Measurements from ENCODE around the gene OR51A4. TPM values are rescaled to one million over a fixed set of nuclear protein-coding genes. Genes with fewer than 3 reads are reported as not detected.
"Not testable (repeated sequence)": the region's sequence is repeated elsewhere in the genome, so short reads cannot be mapped to it uniquely, and the experiment has no call there.

OR51A4 gene
- total RNA-seq, 1 donor from 2014 or later: not detected

DNA sequence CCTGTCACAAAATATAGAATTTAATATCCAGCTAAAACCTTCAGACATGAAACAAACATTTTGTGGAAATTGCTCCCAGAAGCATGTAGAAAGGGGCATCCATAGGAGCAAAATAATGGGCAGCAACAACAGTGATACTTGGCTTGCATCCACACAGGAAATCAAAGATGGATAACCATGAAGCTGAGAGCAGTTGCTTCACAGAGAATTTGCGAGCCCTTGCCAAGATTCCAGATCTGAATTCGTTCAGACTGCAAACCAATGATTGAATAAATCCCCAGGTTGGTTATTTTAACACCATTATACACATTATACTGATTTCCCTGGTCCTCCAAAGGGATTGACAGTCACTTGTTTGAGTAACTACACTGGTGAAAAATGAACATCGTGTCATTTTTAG lies 31.6 kb upstream of the OR51A4 start:
- H3K36me3 ChIP-seq: no peaks in the 10 kb centered on the region
- H3K27me3 ChIP-seq: no peaks in the 10 kb centered on the region
- intact Hi-C loops (cut with DNase I): no loop called here
- H3K9me3 ChIP-seq: no peaks in the 10 kb centered on the region
- no peak overlapping the region for H3K27ac ChIP-seq
- no peaks in the 10 kb centered on the region for H3K4me1 ChIP-seq
- TF ChIP-seq POLR2AphosphoS5 (IDR thresholded peaks at IDR 0.05; ENCODE audit: insufficient read depth in 1 of 2, low read depth in 1 of 2) (no peak), POLR2A (IDR thresholded peaks at IDR 0.05) (no peak)
- TF ChIP-seq, protein P1, sequence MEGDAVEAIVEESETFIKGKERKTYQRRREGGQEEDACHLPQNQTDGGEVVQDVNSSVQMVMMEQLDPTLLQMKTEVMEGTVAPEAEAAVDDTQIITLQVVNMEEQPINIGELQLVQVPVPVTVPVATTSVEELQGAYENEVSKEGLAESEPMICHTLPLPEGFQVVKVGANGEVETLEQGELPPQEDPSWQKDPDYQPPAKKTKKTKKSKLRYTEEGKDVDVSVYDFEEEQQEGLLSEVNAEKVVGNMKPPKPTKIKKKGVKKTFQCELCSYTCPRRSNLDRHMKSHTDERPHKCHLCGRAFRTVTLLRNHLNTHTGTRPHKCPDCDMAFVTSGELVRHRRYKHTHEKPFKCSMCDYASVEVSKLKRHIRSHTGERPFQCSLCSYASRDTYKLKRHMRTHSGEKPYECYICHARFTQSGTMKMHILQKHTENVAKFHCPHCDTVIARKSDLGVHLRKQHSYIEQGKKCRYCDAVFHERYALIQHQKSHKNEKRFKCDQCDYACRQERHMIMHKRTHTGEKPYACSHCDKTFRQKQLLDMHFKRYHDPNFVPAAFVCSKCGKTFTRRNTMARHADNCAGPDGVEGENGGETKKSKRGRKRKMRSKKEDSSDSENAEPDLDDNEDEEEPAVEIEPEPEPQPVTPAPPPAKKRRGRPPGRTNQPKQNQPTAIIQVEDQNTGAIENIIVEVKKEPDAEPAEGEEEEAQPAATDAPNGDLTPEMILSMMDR (IDR thresholded peaks at IDR 0.05): no peak
- H3K4me3 ChIP-seq: no peak overlapping the region
- DNase-seq (ENCODE audit: extremely low spot score in 2 of 2): no peak

DNA sequence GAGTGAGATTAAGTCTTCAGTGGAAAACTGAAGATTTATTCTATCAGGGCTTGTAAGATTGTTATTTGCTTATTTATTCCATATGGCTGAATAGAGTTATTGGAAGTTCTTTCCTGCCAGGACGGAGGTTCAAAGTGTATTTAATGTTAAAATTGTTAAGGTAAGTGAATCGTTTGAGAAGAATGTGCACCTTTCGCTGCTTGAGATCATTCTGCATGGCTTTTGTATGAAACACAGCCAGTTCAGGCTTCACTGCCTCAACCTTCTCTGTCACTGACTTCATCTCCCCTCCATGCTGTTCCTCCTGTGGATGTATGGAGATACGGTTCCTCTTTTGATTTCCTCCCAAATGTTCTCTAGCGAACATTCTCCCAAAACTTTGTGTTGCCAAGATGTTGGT lies 28.0 kb upstream of the OR51A4 start:
- no peaks in the 10 kb centered on the region for H3K36me3 ChIP-seq
- no peaks in the 10 kb centered on the region for H3K27me3 ChIP-seq
- no peak overlapping the region for H3K27ac ChIP-seq
- TF ChIP-seq POLR2AphosphoS5 (IDR thresholded peaks at IDR 0.05; ENCODE audit: insufficient read depth in 1 of 2, low read depth in 1 of 2) (no peak), POLR2A (IDR thresholded peaks at IDR 0.05) (no peak)
- TF ChIP-seq, protein P1 (IDR thresholded peaks at IDR 0.05): no peak
- no peaks in the 10 kb centered on the region for H3K4me1 ChIP-seq
- no peaks in the 10 kb centered on the region for H3K9me3 ChIP-seq
- intact Hi-C loops (cut with DNase I): no loop called here
- H3K4me3 ChIP-seq: no peak overlapping the region
- DNase-seq (ENCODE audit: extremely low spot score in 2 of 2): no peak

DNA sequence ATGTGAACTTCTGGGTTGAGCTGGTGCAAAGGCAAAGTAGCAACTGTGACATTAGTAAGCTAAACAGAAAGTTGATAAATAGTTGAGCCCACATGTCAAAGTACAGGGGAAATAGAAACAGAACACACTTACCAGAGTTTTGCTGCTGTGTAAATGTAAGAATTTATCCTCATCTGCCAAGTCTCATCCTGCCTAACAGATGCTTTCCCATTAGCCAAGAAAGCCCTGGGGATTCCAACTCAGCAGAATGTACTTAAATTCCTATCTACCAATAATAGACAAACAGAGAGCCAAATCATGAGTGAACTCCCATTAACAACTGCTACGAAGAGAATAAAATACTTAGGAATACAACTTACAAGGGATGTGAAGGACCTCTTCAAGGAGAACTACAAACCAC lies 15.4 kb upstream of the OR51A4 start:
- TF ChIP-seq POLR2AphosphoS5 (IDR thresholded peaks at IDR 0.05; ENCODE audit: insufficient read depth in 1 of 2, low read depth in 1 of 2): no peak
- TF ChIP-seq POLR2A (IDR thresholded peaks at IDR 0.05): no peak
- TF ChIP-seq, protein P1 (IDR thresholded peaks at IDR 0.05): no peak
- Histone ChIP-seq H3K4me3 (no peak overlapping the region), H3K27ac (no peak overlapping the region), H3K9me3 (no peaks in the 10 kb centered on the region), H3K27me3 (no peaks in the 10 kb centered on the region), H3K4me1 (no peaks in the 10 kb centered on the region), H3K36me3 (no peaks in the 10 kb centered on the region)
- intact Hi-C loops (cut with DNase I): no loop called here
- no peak for DNase-seq (ENCODE audit: extremely low spot score in 2 of 2)

DNA sequence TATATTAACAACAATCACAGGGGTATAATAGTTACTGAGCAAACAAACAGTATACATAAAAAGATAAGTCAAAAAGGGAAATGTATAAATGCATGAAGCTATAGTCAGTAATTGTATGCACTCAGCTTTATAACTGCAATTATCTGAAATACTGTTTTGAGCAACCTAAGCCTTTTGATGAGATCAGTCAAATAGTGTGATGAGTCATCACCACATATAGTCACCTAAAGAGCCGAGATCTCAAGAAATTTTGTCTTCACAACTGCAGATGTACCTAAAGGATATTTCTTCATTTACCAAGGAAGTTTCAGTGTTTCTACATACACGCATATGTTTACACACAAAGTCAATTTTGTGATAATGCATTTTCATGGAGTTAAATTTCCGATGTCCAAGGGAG lies 13.5 kb upstream of the OR51A4 start:
- no peaks in the 10 kb centered on the region for H3K36me3 ChIP-seq
- DNase-seq (ENCODE audit: extremely low spot score in 2 of 2): no peak
- intact Hi-C loops (cut with DNase I): no loop called here

DNA sequence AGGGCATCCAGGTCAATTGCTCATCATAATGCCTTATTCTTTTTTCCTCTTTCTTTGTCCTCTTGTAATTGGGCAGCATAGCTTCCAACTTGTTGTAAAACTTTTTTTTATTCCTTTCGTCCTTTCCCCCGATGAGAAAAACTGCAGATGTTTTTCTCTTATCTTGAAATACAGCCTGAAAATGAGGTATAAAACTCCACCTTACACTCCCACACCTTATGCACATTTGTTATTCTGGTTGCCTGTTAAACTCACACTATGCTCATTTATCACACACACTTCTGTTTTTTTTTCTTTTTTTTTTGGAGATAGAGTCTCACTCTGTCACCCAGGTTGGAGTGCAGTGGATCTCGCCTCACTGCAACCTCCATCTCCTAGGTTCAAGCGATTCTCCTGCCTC lies 10.0 kb upstream of the OR51A4 start:
- Histone ChIP-seq H3K4me3 (no peak overlapping the region), H3K9me3 (no peaks in the 10 kb centered on the region), H3K4me1 (no peaks in the 10 kb centered on the region), H3K36me3 (no peaks in the 10 kb centered on the region), H3K27ac (no peak overlapping the region), H3K27me3 (no peaks in the 10 kb centered on the region)
- no peak for DNase-seq (ENCODE audit: extremely low spot score in 2 of 2)
- TF ChIP-seq POLR2AphosphoS5 (IDR thresholded peaks at IDR 0.05; ENCODE audit: insufficient read depth in 1 of 2, low read depth in 1 of 2): no peak
- TF ChIP-seq, protein P1 (IDR thresholded peaks at IDR 0.05): no peak
- TF ChIP-seq POLR2A (IDR thresholded peaks at IDR 0.05): no peak
- intact Hi-C loops (cut with DNase I): no loop called here

More for the DNA sequence above, 13.5 kb upstream of the OR51A4 start:
- TF ChIP-seq POLR2A (IDR thresholded peaks at IDR 0.05): no peak
- TF ChIP-seq POLR2AphosphoS5 (IDR thresholded peaks at IDR 0.05; ENCODE audit: insufficient read depth in 1 of 2, low read depth in 1 of 2): no peak
- TF ChIP-seq, protein P1 (IDR thresholded peaks at IDR 0.05): no peak
- no peaks in the 10 kb centered on the region for H3K9me3 ChIP-seq
- no peak overlapping the region for H3K4me3 ChIP-seq
- no peak overlapping the region for H3K27ac ChIP-seq
- H3K4me1 ChIP-seq: no peaks in the 10 kb centered on the region
- H3K27me3 ChIP-seq: no peaks in the 10 kb centered on the region

DNA sequence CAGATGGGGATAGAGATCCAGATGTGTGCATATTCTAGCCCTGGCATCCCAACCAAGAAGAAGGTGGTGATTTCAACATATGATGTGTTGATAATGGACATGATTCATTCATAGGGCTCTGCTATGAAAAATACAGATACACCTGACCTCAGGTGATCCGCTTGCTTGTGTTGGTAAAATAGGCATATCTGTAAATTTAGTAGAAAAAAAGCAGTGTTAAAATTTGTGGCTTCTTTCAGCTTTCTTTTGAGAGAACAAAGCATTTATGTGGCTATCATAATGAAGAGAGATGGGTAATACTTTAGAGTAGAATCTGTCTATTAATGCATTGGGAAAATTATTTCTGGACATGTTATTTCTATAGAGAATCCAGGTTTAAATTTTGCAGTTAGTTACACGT lies 8.2 kb upstream of the OR51A4 start, which contains the start of gene OR51A2:
Gene OR51A2, minus strand, starts transcription at position 101 of the 400 bp plus-strand sequence. Its CDS starts 0 bp downstream, at position 101.
- H3K36me3 ChIP-seq; H3K9me3 ChIP-seq; H3K27me3 ChIP-seq; DNase-seq (ENCODE audit: extremely low spot score in 2 of 2); intact Hi-C loops (cut with DNase I); H3K27ac ChIP-seq; H3K4me1 ChIP-seq; H3K4me3 ChIP-seq: not testable (repeated sequence)
